ES-I3 (cell line): ENCODE data around the gene SH3BP1.
"Not testable (repeated sequence)": the region's sequence is repeated elsewhere in the genome, so short reads cannot be mapped to it uniquely, and the experiment has no call there.

ENCODE experiments used
- H3K36me3 ChIP-seq: 2 replicates; pipeline ENCODE4 v1.6.1; 2013; ENCODE audit warnings: mild to moderate bottlenecking, low read length, control low read depth, moderate library complexity; ENCODE audit not compliant: insufficient read depth
- H3K4me1 ChIP-seq: 2 replicates; pipeline ENCODE4 v1.6.1; 2013; ENCODE audit warnings: mild to moderate bottlenecking, control low read depth, low read length; ENCODE audit not compliant: insufficient read depth
- H3K9ac ChIP-seq: 2 replicates; pipeline ENCODE4 v1.6.1; 2013; ENCODE audit warnings: low read depth, mild to moderate bottlenecking, low read length, moderate library complexity
- H3K9me3 ChIP-seq: 2 replicates; pipeline ENCODE4 v1.6.1; 2013; ENCODE audit warnings: mild to moderate bottlenecking, low read length, moderate library complexity; ENCODE audit not compliant: control insufficient read depth, insufficient read depth

Gene SH3BP1

GRCh38 chr22:37654563-37655251 lies 15.2 kb downstream of the SH3BP1 start:
- Histone ChIP-seq H3K9ac (no peak overlapping the region), H3K4me1 (no peaks in the 10 kb centered on the region), H3K9me3 (no peaks in the 10 kb centered on the region), H3K36me3 (peaks cover 7% of the 10 kb centered on the region; the same call in 1 of the 2 replicates)

GRCh38 chr22:37655252-37655563 lies 15.7 kb downstream of the SH3BP1 start:
- H3K4me1 ChIP-seq = no peaks in the 10 kb centered on the region
- H3K36me3 ChIP-seq = peaks cover 7% of the 10 kb centered on the region; the same call in 1 of the 2 replicates
- H3K9me3 ChIP-seq = no peaks in the 10 kb centered on the region
- H3K9ac ChIP-seq = no peak overlapping the region

GRCh38 chr22:37656583-37656982 lies 17.1 kb downstream of the SH3BP1 start:
- H3K4me1 ChIP-seq, H3K36me3 ChIP-seq, H3K9me3 ChIP-seq, H3K9ac ChIP-seq: not testable (repeated sequence)

GRCh38 chr22:37657590-37658132 lies 18.2 kb downstream of the SH3BP1 start:
- Histone ChIP-seq H3K9ac (peak overlapping the region; percentile 71), H3K4me1 (peaks cover 4% of the 10 kb centered on the region; the same call in 1 of the 2 replicates), H3K36me3 (no peaks in the 10 kb centered on the region), H3K9me3 (no peaks in the 10 kb centered on the region)

GRCh38 chr22:37658133-37659065 lies 18.9 kb downstream of the SH3BP1 start, which contains the start of gene PDXP:
PDXP (plus strand) TSS chr22:37658723; CDS start chr22:37658783, 60 bp downstream.
- H3K4me1 ChIP-seq = peaks cover 4% of the 10 kb centered on the region; the same call in 1 of the 2 replicates
- H3K36me3 ChIP-seq = no peaks in the 10 kb centered on the region
- no peaks in the 10 kb centered on the region for H3K9me3 ChIP-seq
- H3K9ac ChIP-seq = peak within 1 kb of the TSS; percentile 71

- Histone ChIP-seq H3K36me3 (no peaks in the 10 kb centered on the region), H3K9ac (peak overlapping the region; percentile 71), H3K9me3 (no peaks in the 10 kb centered on the region), H3K4me1 (peaks cover 4% of the 10 kb centered on the region; the same call in 1 of the 2 replicates)
These were observed 19.8 kb downstream of the SH3BP1 start for GRCh38 chr22:37659066-37659896.

- no peaks in the 10 kb centered on the region; the same call in 1 of the 2 replicates for H3K36me3 ChIP-seq
- H3K9me3 ChIP-seq = no peaks in the 10 kb centered on the region
- H3K9ac ChIP-seq = no peak overlapping the region
- peaks cover 4% of the 10 kb centered on the region; the same call in 1 of the 2 replicates for H3K4me1 ChIP-seq
These were observed 20.6 kb downstream of the SH3BP1 start for GRCh38 chr22:37659897-37660708.

- Histone ChIP-seq H3K4me1 (peaks cover 4% of the 10 kb centered on the region; the same call in 1 of the 2 replicates), H3K36me3 (no peaks in the 10 kb centered on the region; the same call in 1 of the 2 replicates), H3K9ac (no peak overlapping the region), H3K9me3 (no peaks in the 10 kb centered on the region)
These were observed 21.2 kb downstream of the SH3BP1 start for GRCh38 chr22:37660709-37661045.

GRCh38 chr22:37661160-37661924 lies 21.9 kb downstream of the SH3BP1 start:
- Histone ChIP-seq H3K9ac (no peak overlapping the region), H3K36me3 (peaks cover 1% of the 10 kb centered on the region; the same call in 1 of the 2 replicates), H3K9me3 (no peaks in the 10 kb centered on the region), H3K4me1 (peaks cover 4% of the 10 kb centered on the region; the same call in 1 of the 2 replicates)

- no peaks in the 10 kb centered on the region for H3K9me3 ChIP-seq
- no peak overlapping the region for H3K9ac ChIP-seq
- H3K36me3 ChIP-seq = peaks cover 2% of the 10 kb centered on the region; the same call in 1 of the 2 replicates
- peaks cover 4% of the 10 kb centered on the region; the same call in 1 of the 2 replicates for H3K4me1 ChIP-seq
These were observed 22.6 kb downstream of the SH3BP1 start for GRCh38 chr22:37662039-37662438.

GRCh38 chr22:37663521-37664140 lies 24.2 kb downstream of the SH3BP1 start:
- Histone ChIP-seq H3K9me3 (no peaks in the 10 kb centered on the region), H3K4me1 (peaks cover 4% of the 10 kb centered on the region; the same call in 1 of the 2 replicates), H3K9ac (no peak overlapping the region), H3K36me3 (peaks cover 2% of the 10 kb centered on the region; the same call in 1 of the 2 replicates)
